Keratinocyte (primary cell): Measurements from ENCODE around the gene IGFL2. TPM values are rescaled to one million over a fixed set of nuclear protein-coding genes. Genes with fewer than 3 reads are reported as not detected.
A peak's percentile ranks its signal among the peaks of the same experiment; 100 is the strongest.

Experiments used
- DNase-seq: peaks from one replicate; pipeline ENCODE4 v3.0.0-alpha.2; 2011; ENCODE audit warnings: low read depth, missing footprints, low spot score
- FAIRE-seq: peaks from 2 replicates; lab custom pipeline; 2011; peaks lifted over from hg19 to GRCh38; lab: Jason Lieb, UNC
- H2AFZ ChIP-seq: 2 replicates; pipeline ENCODE4 v1.6.0; 2012; ENCODE audit warnings: low read length, control low read depth, inconsistent platforms; ENCODE audit not compliant: control insufficient read depth
- H3K27ac ChIP-seq: 2 replicates; pipeline ENCODE4 v1.5.1; 2011; ENCODE audit warnings: low read length; ENCODE audit not compliant: control insufficient read depth, insufficient read depth
- H3K27me3 ChIP-seq: 3 replicates; pipeline ENCODE4 v1.6.0; 2011; ENCODE audit warnings: low read length; ENCODE audit not compliant: control insufficient read depth, insufficient read depth; ENCODE audit errors: extremely low read depth
- H3K36me3 ChIP-seq, 2 experiments: 2 replicates in 1 of 2; 3 replicates in 1 of 2; pipeline ENCODE4 v1.5.1; 2011; ENCODE audit warnings: low read length in 2 of 2, mild to moderate bottlenecking in 1 of 2; ENCODE audit not compliant: control insufficient read depth in 2 of 2, insufficient read depth in 2 of 2; ENCODE audit errors: extremely low read depth in 1 of 2
- H3K4me1 ChIP-seq: 3 replicates; pipeline ENCODE4 v1.5.1; 2011; ENCODE audit warnings: low read length; ENCODE audit not compliant: control insufficient read depth, insufficient read depth; ENCODE audit errors: extremely low read depth
- H3K4me2 ChIP-seq: 3 replicates; pipeline ENCODE4 v1.6.0; 2011; ENCODE audit warnings: low read depth, low read length; ENCODE audit not compliant: control insufficient read depth, insufficient read depth; ENCODE audit errors: extremely low read depth
- H3K4me3 ChIP-seq, 3 experiments: fragments of 200-600 bp in 1 of 3; sonication (generic) in 1 of 3; 2 replicates in 2 of 3; 3 replicates in 1 of 3; pipeline ENCODE4 v1.5.1; 2011 to 2016; ENCODE audit warnings: low read length in 3 of 3, mild to moderate bottlenecking in 3 of 3, control low read depth in 2 of 3, inconsistent platforms in 1 of 3, low read depth in 1 of 3, mixed read lengths in 1 of 3, mixed run types in 1 of 3, moderate library complexity in 1 of 3; ENCODE audit not compliant: control insufficient read depth in 2 of 3, insufficient read depth in 2 of 3; ENCODE audit errors: extremely low read depth in 1 of 3
- H3K79me2 ChIP-seq: 2 replicates; pipeline ENCODE4 v1.6.0; 2012; ENCODE audit warnings: low read length; ENCODE audit not compliant: control insufficient read depth, insufficient read depth
- H3K9ac ChIP-seq: 3 replicates; pipeline ENCODE4 v1.6.0; 2011; ENCODE audit warnings: low read length; ENCODE audit not compliant: control insufficient read depth, insufficient read depth; ENCODE audit errors: extremely low read depth
- H3K9me1 ChIP-seq: 3 replicates; pipeline ENCODE4 v1.6.0; 2011; ENCODE audit warnings: low read length; ENCODE audit not compliant: control insufficient read depth, insufficient read depth; ENCODE audit errors: extremely low read depth
- H3K9me3 ChIP-seq: 2 replicates; pipeline ENCODE4 v1.5.1; 2012; ENCODE audit warnings: low read depth, low read length; ENCODE audit not compliant: control insufficient read depth
- H4K20me1 ChIP-seq: 3 replicates; pipeline ENCODE4 v1.6.0; 2011; ENCODE audit warnings: low read length; ENCODE audit not compliant: control insufficient read depth, insufficient read depth; ENCODE audit errors: extremely low read depth
- EZH2 ChIP-seq: IDR thresholded peaks from one replicate; pipeline ENCODE4 v1.6.1; 2012; ENCODE audit warnings: inconsistent platforms, mild to moderate bottlenecking, low read length, moderate library complexity
- dilution Hi-C: fragments of 300-500 bp; cut with MboI; formaldehyde crosslinking; loops from one replicate; pipeline ENCODE4 v1.7.0; 2020; ENCODE audit warnings: low sequenced_read_pairs; ENCODE audit not compliant: extremely low pct_ligation_motif_present
- polyA plus RNA-seq, 5 experiments: library from polyadenylated mRNA; depleted of rRNA in 3 of 5; stranded (reverse) in 3 of 5; stranded (forward) in 1 of 5; unstranded in 1 of 5; fragments of >200 nt; gene quantifications; 1 replicate in 1 of 5; 2 replicates in 3 of 5; 3 replicates in 1 of 5; pipeline versions ENCODE4 v1.2.1 to v1.2.3, GENCODE V29; 2011 to 2012; ENCODE audit warnings: missing spikeins in 2 of 5, low read depth in 1 of 5, low replicate concordance in 1 of 5
- TF ChIP-seq, protein P1 (sequence below), 3 experiments: IDR thresholded peaks in 1 of 3; conservative IDR thresholded peaks in 1 of 3; optimal IDR thresholded peaks in 1 of 3; 2 replicates in 2 of 3; 3 replicates in 1 of 3; pipeline versions ENCODE3 to v1.5.1; 2011; ENCODE audit warnings: low read length in 3 of 3, mild to moderate bottlenecking in 3 of 3, moderate library complexity in 2 of 3, control low read depth in 1 of 3, inconsistent platforms in 1 of 3; ENCODE audit not compliant: insufficient read depth in 2 of 3; ENCODE audit errors: extremely low read depth in 1 of 3

Gene IGFL2
- polyA plus RNA-seq, 1 donor (not counting 4 experiments of a cell fraction or from before 2014, with no cell fraction given) = 7.1 TPM

- H2AFZ ChIP-seq = no peak overlapping the region
- H3K27me3 ChIP-seq = no peaks in the 10 kb centered on the region
- no peak for FAIRE-seq
- TF ChIP-seq, protein P1, sequence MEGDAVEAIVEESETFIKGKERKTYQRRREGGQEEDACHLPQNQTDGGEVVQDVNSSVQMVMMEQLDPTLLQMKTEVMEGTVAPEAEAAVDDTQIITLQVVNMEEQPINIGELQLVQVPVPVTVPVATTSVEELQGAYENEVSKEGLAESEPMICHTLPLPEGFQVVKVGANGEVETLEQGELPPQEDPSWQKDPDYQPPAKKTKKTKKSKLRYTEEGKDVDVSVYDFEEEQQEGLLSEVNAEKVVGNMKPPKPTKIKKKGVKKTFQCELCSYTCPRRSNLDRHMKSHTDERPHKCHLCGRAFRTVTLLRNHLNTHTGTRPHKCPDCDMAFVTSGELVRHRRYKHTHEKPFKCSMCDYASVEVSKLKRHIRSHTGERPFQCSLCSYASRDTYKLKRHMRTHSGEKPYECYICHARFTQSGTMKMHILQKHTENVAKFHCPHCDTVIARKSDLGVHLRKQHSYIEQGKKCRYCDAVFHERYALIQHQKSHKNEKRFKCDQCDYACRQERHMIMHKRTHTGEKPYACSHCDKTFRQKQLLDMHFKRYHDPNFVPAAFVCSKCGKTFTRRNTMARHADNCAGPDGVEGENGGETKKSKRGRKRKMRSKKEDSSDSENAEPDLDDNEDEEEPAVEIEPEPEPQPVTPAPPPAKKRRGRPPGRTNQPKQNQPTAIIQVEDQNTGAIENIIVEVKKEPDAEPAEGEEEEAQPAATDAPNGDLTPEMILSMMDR (optimal IDR thresholded peaks at IDR 0.05 in 1 of 3, IDR thresholded peaks at IDR 0.05 in 1 of 3, conservative IDR thresholded peaks at IDR 0.05 in 1 of 3; ENCODE audit: extremely low read depth in 1 of 3, insufficient read depth in 2 of 3, low read length in 3 of 3) = no peak
- no peak for TF ChIP-seq EZH2
- H3K27ac ChIP-seq = no peak overlapping the region
- H3K4me3 ChIP-seq = no peak overlapping the region
- peaks cover 0 to 6% of the 10 kb centered on the region in 2 experiments for H3K36me3 ChIP-seq
- no peaks in the 10 kb centered on the region for H3K9me1 ChIP-seq
- dilution Hi-C loops = no loop called here
- no peaks in the 10 kb centered on the region for H3K79me2 ChIP-seq
- peaks cover 13% of the 10 kb centered on the region for H3K4me1 ChIP-seq
- H3K4me2 ChIP-seq = no peak overlapping the region
- H3K9ac ChIP-seq = no peak overlapping the region
- no peak for DNase-seq
- H3K9me3 ChIP-seq = no peaks in the 10 kb centered on the region
- H4K20me1 ChIP-seq = no peaks in the 10 kb centered on the region
Measured at GRCh38 chr19:46176116-46176860, 28.2 kb downstream of the IGFL2 start.

GRCh38 chr19:46179076-46179759 is 31.2 kb downstream of the IGFL2 start:
- no peaks in the 10 kb centered on the region for H3K27me3 ChIP-seq
- H3K4me1 ChIP-seq = peaks cover 18% of the 10 kb centered on the region
- no peak for FAIRE-seq
- H3K9me1 ChIP-seq = no peaks in the 10 kb centered on the region
- no peaks in the 10 kb centered on the region for H3K9me3 ChIP-seq
- dilution Hi-C loops = no loop called here
- no peak overlapping the region for H3K27ac ChIP-seq
- no peaks in the 10 kb centered on the region for H3K79me2 ChIP-seq
- no peak overlapping the region for H2AFZ ChIP-seq
- peaks cover 0 to 4% of the 10 kb centered on the region in 2 experiments for H3K36me3 ChIP-seq
- no peak overlapping the region for H3K4me2 ChIP-seq
- H4K20me1 ChIP-seq = no peaks in the 10 kb centered on the region
- no peak for TF ChIP-seq EZH2
- TF ChIP-seq, protein P1 (optimal IDR thresholded peaks at IDR 0.05 in 1 of 3, IDR thresholded peaks at IDR 0.05 in 1 of 3, conservative IDR thresholded peaks at IDR 0.05 in 1 of 3; ENCODE audit: extremely low read depth in 1 of 3, insufficient read depth in 2 of 3, low read length in 3 of 3) = no peak
- peak overlapping the region in 1 of 3 experiments; percentile 2 for H3K4me3 ChIP-seq
- no peak for DNase-seq
- no peak overlapping the region for H3K9ac ChIP-seq
